Measurements from ENCODE around the gene MOGAT3. TPM values are rescaled to one million over a fixed set of nuclear protein-coding genes. Genes with fewer than 3 reads are reported as not detected.

The MOGAT3 gene
- total and polyA plus RNA-seq, 2 experiments from 2014 or later: 0.44 TPM; not detected in 1

DNA sequence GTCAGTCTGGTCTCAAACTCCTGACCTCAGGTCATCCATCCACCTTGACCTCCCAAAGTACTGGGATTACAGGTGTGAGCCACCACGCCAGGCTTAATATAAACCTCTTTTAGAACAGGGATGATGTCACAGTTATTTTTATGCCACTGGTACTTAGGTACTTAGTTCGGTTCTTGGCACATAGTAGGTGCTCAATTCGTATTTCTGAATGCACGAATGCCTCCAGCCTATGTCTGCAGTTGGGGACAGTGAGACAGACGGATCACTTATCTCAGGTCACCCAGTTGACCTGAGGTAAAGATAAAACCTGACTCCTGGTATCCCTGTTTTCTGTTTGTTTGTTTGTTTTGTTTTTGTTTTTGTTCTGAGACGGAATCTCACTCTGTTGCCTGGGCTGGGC lies 14.6 kb downstream of the MOGAT3 start:
- Histone ChIP-seq H2AFZ (no peak overlapping the region), H3K4me3 (no peak overlapping the region), H3F3A (replicated peaks; ENCODE audit: low read depth) (0 out of 2 replicates have a peak, but pooled peaks cover 4% of the 10 kb centered on the region), H3K4me1 (ENCODE audit: insufficient read depth) (no peaks in the 10 kb centered on the region), H3K79me2 (replicated peaks; ENCODE audit: insufficient read depth) (no peaks in the 10 kb centered on the region), H3K27ac (ENCODE audit: low read depth) (no peak overlapping the region), H3K9me2 (ENCODE audit: insufficient read depth) (no peaks in the 10 kb centered on the region), H3K27me3 (ENCODE audit: insufficient read depth) (peaks cover 5% of the 10 kb centered on the region), H4K20me1 (replicated peaks; ENCODE audit: insufficient read depth) (no peaks in the 10 kb centered on the region), H3K36me3 (ENCODE audit: insufficient read depth) (no peaks in the 10 kb centered on the region), H3K4me2 (no peak overlapping the region)
- H3K4me3 Mint-ChIP-seq: no peak overlapping the region
- ATAC-seq: no peak
- H3K27ac Mint-ChIP-seq: no peak overlapping the region
- H3K4me1 Mint-ChIP-seq: peaks cover 7% of the 10 kb centered on the region
- no peak for TF ChIP-seq STAT1 (IDR thresholded peaks at IDR 0.05; ENCODE audit: unreplicated experiment)
- TF ChIP-seq ZNF331 (CRISPR knock-in tag; IDR thresholded peaks at IDR 0.05; ENCODE audit: low read depth): no peak
- no peak for TF ChIP-seq POLR2AphosphoS5 (IDR thresholded peaks at IDR 0.05; ENCODE audit: low read depth)
- no peak for TF ChIP-seq CTCF (conservative IDR thresholded peaks at IDR 0.05; ENCODE audit: low read depth in 2 of 2)
- TF ChIP-seq, protein P1, sequence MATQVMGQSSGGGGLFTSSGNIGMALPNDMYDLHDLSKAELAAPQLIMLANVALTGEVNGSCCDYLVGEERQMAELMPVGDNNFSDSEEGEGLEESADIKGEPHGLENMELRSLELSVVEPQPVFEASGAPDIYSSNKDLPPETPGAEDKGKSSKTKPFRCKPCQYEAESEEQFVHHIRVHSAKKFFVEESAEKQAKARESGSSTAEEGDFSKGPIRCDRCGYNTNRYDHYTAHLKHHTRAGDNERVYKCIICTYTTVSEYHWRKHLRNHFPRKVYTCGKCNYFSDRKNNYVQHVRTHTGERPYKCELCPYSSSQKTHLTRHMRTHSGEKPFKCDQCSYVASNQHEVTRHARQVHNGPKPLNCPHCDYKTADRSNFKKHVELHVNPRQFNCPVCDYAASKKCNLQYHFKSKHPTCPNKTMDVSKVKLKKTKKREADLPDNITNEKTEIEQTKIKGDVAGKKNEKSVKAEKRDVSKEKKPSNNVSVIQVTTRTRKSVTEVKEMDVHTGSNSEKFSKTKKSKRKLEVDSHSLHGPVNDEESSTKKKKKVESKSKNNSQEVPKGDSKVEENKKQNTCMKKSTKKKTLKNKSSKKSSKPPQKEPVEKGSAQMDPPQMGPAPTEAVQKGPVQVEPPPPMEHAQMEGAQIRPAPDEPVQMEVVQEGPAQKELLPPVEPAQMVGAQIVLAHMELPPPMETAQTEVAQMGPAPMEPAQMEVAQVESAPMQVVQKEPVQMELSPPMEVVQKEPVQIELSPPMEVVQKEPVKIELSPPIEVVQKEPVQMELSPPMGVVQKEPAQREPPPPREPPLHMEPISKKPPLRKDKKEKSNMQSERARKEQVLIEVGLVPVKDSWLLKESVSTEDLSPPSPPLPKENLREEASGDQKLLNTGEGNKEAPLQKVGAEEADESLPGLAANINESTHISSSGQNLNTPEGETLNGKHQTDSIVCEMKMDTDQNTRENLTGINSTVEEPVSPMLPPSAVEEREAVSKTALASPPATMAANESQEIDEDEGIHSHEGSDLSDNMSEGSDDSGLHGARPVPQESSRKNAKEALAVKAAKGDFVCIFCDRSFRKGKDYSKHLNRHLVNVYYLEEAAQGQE (IDR thresholded peaks at IDR 0.05; ENCODE audit: unreplicated experiment): no peak
- TF ChIP-seq EZH2 (IDR thresholded peaks at IDR 0.05; ENCODE audit: low read depth, unreplicated experiment): no peak
- TF ChIP-seq NANOG (IDR thresholded peaks at IDR 0.05; ENCODE audit: borderline replicate concordance): no peak
- no peak for TF ChIP-seq EZH2phosphoT487 (IDR thresholded peaks at IDR 0.05; ENCODE audit: unreplicated experiment)
- TF ChIP-seq ZNF114 (CRISPR knock-in tag; IDR thresholded peaks at IDR 0.05): no peak
- TF ChIP-seq ZNF462 (CRISPR knock-in tag; IDR thresholded peaks at IDR 0.05): no peak
- no peak for TF ChIP-seq JUNB (IDR thresholded peaks at IDR 0.05; ENCODE audit: unreplicated experiment)
- no peak for TF ChIP-seq CREB1 (CRISPR knock-in tag; IDR thresholded peaks at IDR 0.05; ENCODE audit: low read depth)
- TF ChIP-seq ETS1 (IDR thresholded peaks at IDR 0.05): no peak
- no peak for DNase-seq (ENCODE audit: low spot score)
- no peaks in the 10 kb centered on the region for H3K36me3 Mint-ChIP-seq (ENCODE audit: low read depth)
- peaks cover 12% of the 10 kb centered on the region for H3K27me3 Mint-ChIP-seq (ENCODE audit: insufficient read depth, low read depth, poor library complexity)
- H3K9me3 Mint-ChIP-seq: no peaks in the 10 kb centered on the region
